Neural cell (in vitro differentiated cells): ENCODE measurements around the gene GRPEL2. TPM values are rescaled to one million over a fixed set of nuclear protein-coding genes. Genes with fewer than 3 reads are reported as not detected.

Source experiments
- H2AFZ ChIP-seq: fragments of 200-600, 300-800 bp; sonication (generic), shearing (Covaris generic); 2 replicates; pipeline ENCODE4 v1.6.0; 2014; ENCODE audit warnings: low read depth, mild to moderate bottlenecking, antibody characterized with exemption, low read length, moderate library complexity
- H3F3A ChIP-seq: fragments of 200-600 bp; shearing (Covaris generic); 2 replicates; pipeline ENCODE4 v1.6.1; 2016; ENCODE audit warnings: mild to moderate bottlenecking, moderate library complexity, mixed read lengths, antibody characterized with exemption, low read length; ENCODE audit not compliant: insufficient read depth, poor library complexity, severe bottlenecking
- H3K27ac ChIP-seq: fragments of 200-600, 300-800 bp; sonication (generic), shearing (Covaris generic); 2 replicates; pipeline ENCODE4 v1.5.1; 2014; ENCODE audit warnings: mild to moderate bottlenecking, low read length, moderate library complexity
- H3K27me3 ChIP-seq: fragments of 300-800, 200-600 bp; sonication (generic), shearing (Covaris generic); 2 replicates; pipeline ENCODE4 v1.6.0; 2014; ENCODE audit warnings: mild to moderate bottlenecking, low read depth, low read length, moderate library complexity; ENCODE audit not compliant: insufficient read depth
- H3K36me3 ChIP-seq: fragments of 300-800, 200-600 bp; sonication (generic), shearing (Covaris generic); 2 replicates; pipeline ENCODE4 v1.5.1; 2014; ENCODE audit warnings: mild to moderate bottlenecking, antibody characterized with exemption, low read length, moderate library complexity; ENCODE audit not compliant: insufficient read depth
- H3K4me2 ChIP-seq: fragments of 300-800, 200-600 bp; sonication (generic), shearing (Covaris generic); 2 replicates; pipeline ENCODE4 v1.6.0; 2014; ENCODE audit warnings: mild to moderate bottlenecking, low read length
- H3K4me3 ChIP-seq: fragments of 300-800, 200-600 bp; sonication (generic), shearing (Covaris generic); 2 replicates; pipeline ENCODE4 v1.5.1; 2014; ENCODE audit warnings: mild to moderate bottlenecking, low read length, moderate library complexity
- H3K79me2 ChIP-seq: fragments of 200-600 bp; shearing (Covaris generic); replicated peaks from 2 replicates; pipeline ENCODE4 v1.6.0; 2014; ENCODE audit warnings: mild to moderate bottlenecking, low read length, moderate library complexity; ENCODE audit not compliant: insufficient read depth
- H3K9ac ChIP-seq: fragments of 300-800, 200-600 bp; sonication (generic), shearing (Covaris generic); 2 replicates; pipeline ENCODE4 v1.6.1; 2016; ENCODE audit warnings: mild to moderate bottlenecking, low read length, mixed read lengths
- H3K9me2 ChIP-seq: fragments of 200-600 bp; shearing (Covaris generic); 2 replicates; pipeline ENCODE4 v1.6.1; 2016; ENCODE audit warnings: mild to moderate bottlenecking, low read length, mixed read lengths; ENCODE audit not compliant: insufficient read depth
- H3K9me3 ChIP-seq: fragments of 200-600, 300-800 bp; sonication (generic), shearing (Covaris generic); 2 replicates; pipeline ENCODE4 v1.6.1; 2016; ENCODE audit warnings: mild to moderate bottlenecking, mixed run types, low read length, moderate library complexity, mixed read lengths
- H4K20me1 ChIP-seq: fragments of 200-600 bp; shearing (Covaris generic); 2 replicates; pipeline ENCODE4 v1.6.1; 2016; ENCODE audit warnings: mild to moderate bottlenecking, mixed run types; ENCODE audit not compliant: insufficient read depth
- CTCF ChIP-seq: fragments of 450-650 bp; IDR thresholded peaks from 2 replicates; pipeline ENCODE4 v1.5.1; 2014; ENCODE audit warnings: antibody characterized with exemption, mild to moderate bottlenecking, moderate library complexity; ENCODE audit not compliant: poor library complexity, severe bottlenecking
- EP300 ChIP-seq: fragments of 450-650 bp; conservative IDR thresholded peaks from 2 replicates; pipeline ENCODE4 v1.6.1; 2014; ENCODE audit warnings: antibody characterized with exemption, mild to moderate bottlenecking, moderate library complexity; ENCODE audit not compliant: poor library complexity, severe bottlenecking
- EZH2 ChIP-seq: fragments of 200-600, 300-800 bp; shearing (Covaris generic), sonication (generic); IDR thresholded peaks from 2 replicates; pipeline ENCODE4 v1.6.1; 2014; ENCODE audit warnings: antibody characterized with exemption, low read length, borderline replicate concordance, mild to moderate bottlenecking; ENCODE audit not compliant: insufficient read depth, poor library complexity, severe bottlenecking
- MXI1 ChIP-seq: fragments of 450-650 bp; conservative IDR thresholded peaks from 2 replicates; pipeline ENCODE4 v1.6.1; 2014; ENCODE audit warnings: antibody characterized with exemption, mild to moderate bottlenecking; ENCODE audit not compliant: poor library complexity, severe bottlenecking
- POLR2AphosphoS5 ChIP-seq: IDR thresholded peaks from 2 replicates; pipeline ENCODE4 v1.6.1; 2012
- RAD21 ChIP-seq: fragments of 450-650 bp; conservative IDR thresholded peaks from 2 replicates; pipeline ENCODE4 v1.6.1; 2014; ENCODE audit warnings: antibody characterized with exemption, mild to moderate bottlenecking, moderate library complexity
- REST ChIP-seq: IDR thresholded peaks from 2 replicates; pipeline ENCODE4 v1.6.1; 2012; ENCODE audit warnings: borderline replicate concordance
- SMC3 ChIP-seq: fragments of 450-650 bp; conservative IDR thresholded peaks from 2 replicates; pipeline ENCODE4 v1.6.1; 2014; ENCODE audit warnings: antibody characterized with exemption, mild to moderate bottlenecking, moderate library complexity; ENCODE audit not compliant: poor library complexity
- TAF1 ChIP-seq: IDR thresholded peaks from 2 replicates; pipeline ENCODE4 v1.6.1; 2012; ENCODE audit warnings: low read depth
- polyA plus RNA-seq: library from polyadenylated mRNA; depleted of rRNA; stranded (reverse); fragments of >200 nt; gene quantifications from 2 replicates; pipeline ENCODE4 v1.2.3, GENCODE V29; 2014

GRPEL2 gene
- polyA plus RNA-seq, 1 donor from 2014 or later: 19.3 TPM

DNA sequence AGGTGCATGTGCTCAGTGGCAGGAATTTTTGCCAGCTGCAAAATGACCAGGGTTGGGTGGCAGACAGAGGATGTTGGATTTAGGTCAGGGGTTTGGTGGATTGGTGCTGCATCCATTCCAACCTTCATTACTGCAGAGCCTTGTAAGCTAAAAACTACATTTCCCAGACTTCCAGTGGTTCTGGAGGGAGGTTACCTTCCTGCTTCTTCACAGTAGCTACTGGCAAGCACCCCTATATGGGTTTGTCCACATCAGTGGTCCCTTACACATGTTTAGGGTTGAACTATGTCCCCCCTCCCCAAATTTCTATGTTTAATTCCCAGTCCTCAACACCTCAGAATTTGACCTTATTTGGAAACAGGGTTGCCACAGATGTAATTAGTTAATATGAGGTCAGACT is 54.5 kb downstream of the GRPEL2 start:
- Histone ChIP-seq H2AFZ (no peak overlapping the region), H3K9me2 (no peaks in the 10 kb centered on the region), H3K9ac (no peak overlapping the region), H3K36me3 (no peaks in the 10 kb centered on the region), H3K4me3 (no peak overlapping the region), H3K4me2 (no peak overlapping the region), H3K9me3 (no peaks in the 10 kb centered on the region), H3K79me2 (no peaks in the 10 kb centered on the region), H4K20me1 (no peaks in the 10 kb centered on the region), H3K27ac (no peak overlapping the region), H3F3A (no peaks in the 10 kb centered on the region), H3K27me3 (no peaks in the 10 kb centered on the region)
- no peak for TF ChIP-seq SMC3
- no peak for TF ChIP-seq EP300
- TF ChIP-seq REST: no peak
- no peak for TF ChIP-seq CTCF
- no peak for TF ChIP-seq RAD21
- TF ChIP-seq EZH2: no peak
- TF ChIP-seq MXI1: no peak
- TF ChIP-seq TAF1: no peak
- no peak for TF ChIP-seq POLR2AphosphoS5

DNA sequence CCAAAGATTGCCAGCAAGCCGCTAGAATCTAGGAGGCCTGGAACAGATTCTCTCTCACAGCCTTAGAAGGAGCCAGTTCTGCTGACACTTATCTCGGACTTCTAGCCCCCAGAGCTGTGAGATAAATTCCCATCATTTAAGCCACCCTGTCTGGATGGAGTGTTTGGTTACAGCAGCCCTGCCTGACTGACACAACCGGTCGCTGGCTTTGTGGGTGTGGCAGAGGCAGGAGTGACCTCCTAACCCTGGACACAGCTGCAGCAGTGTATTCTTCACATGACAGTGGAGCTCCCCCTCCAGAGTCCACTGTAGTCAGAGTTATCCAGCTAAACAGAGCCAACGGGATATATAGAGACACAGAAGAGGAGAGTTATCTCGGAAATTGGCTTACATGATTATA is 55.0 kb downstream of the GRPEL2 start:
- Histone ChIP-seq H3F3A (no peaks in the 10 kb centered on the region), H4K20me1 (no peaks in the 10 kb centered on the region), H3K79me2 (no peaks in the 10 kb centered on the region), H2AFZ (no peak overlapping the region), H3K9ac (no peak overlapping the region), H3K9me2 (no peaks in the 10 kb centered on the region), H3K27ac (no peak overlapping the region), H3K4me3 (no peak overlapping the region), H3K9me3 (no peaks in the 10 kb centered on the region), H3K4me2 (no peak overlapping the region), H3K27me3 (no peaks in the 10 kb centered on the region), H3K36me3 (no peaks in the 10 kb centered on the region)
- TF ChIP-seq EZH2 (no peak), SMC3 (no peak), MXI1 (no peak), TAF1 (no peak), RAD21 (no peak), REST (no peak), POLR2AphosphoS5 (no peak), CTCF (no peak), EP300 (no peak)
